Measurements from ENCODE around the gene BORCS6.

BORCS6 gene

DNA sequence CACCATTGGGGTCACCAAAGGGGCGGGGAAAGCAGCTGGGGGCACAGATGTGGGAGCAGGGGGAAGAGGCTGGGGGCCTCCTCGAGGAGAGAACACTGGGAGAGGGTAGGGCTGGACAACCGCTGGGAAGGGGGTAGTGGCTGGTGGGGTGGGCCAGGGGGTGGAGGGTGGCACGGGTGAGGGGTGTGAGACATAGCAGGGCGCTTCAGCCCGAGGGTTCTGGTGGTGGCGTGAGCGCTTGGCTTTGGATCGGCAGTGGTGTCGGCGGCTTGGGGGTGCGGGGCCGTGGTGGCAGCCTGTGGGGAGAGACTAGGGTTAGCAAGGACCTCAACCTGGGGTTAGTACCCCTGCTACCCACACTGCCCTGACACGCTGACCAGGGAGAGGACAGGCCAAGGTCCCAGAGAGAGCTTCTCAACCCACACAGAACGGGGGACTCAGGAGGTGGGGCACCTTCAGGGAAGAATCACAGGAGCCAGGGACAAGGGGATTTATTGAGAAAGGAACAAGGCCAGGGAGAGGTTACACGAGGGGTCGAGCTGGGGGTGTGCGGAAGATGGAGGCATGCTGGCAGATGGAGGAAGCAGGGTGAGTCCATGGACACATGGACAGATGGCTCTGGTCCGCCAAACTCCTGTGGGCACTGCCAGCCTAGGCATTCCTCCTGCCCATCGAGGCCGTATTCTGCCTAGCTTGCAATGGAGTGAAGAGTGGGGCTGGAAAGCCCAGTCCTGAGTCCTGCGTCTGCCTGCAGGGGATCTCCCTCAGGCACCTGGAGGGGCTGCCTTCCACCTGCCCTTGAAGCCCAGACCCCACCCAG is 46.2 kb downstream of the BORCS6 start:
- Histone ChIP-seq H3K27me3 (ENCODE audit: insufficient read depth, poor library complexity, severe bottlenecking) (no peaks in the 10 kb centered on the region), H3K27ac (replicated peaks) (no peak overlapping the region), H3K4me3 (replicated peaks; ENCODE audit: insufficient read depth, low read length) (no peak overlapping the region)
- TF ChIP-seq, protein P1, sequence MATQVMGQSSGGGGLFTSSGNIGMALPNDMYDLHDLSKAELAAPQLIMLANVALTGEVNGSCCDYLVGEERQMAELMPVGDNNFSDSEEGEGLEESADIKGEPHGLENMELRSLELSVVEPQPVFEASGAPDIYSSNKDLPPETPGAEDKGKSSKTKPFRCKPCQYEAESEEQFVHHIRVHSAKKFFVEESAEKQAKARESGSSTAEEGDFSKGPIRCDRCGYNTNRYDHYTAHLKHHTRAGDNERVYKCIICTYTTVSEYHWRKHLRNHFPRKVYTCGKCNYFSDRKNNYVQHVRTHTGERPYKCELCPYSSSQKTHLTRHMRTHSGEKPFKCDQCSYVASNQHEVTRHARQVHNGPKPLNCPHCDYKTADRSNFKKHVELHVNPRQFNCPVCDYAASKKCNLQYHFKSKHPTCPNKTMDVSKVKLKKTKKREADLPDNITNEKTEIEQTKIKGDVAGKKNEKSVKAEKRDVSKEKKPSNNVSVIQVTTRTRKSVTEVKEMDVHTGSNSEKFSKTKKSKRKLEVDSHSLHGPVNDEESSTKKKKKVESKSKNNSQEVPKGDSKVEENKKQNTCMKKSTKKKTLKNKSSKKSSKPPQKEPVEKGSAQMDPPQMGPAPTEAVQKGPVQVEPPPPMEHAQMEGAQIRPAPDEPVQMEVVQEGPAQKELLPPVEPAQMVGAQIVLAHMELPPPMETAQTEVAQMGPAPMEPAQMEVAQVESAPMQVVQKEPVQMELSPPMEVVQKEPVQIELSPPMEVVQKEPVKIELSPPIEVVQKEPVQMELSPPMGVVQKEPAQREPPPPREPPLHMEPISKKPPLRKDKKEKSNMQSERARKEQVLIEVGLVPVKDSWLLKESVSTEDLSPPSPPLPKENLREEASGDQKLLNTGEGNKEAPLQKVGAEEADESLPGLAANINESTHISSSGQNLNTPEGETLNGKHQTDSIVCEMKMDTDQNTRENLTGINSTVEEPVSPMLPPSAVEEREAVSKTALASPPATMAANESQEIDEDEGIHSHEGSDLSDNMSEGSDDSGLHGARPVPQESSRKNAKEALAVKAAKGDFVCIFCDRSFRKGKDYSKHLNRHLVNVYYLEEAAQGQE (IDR thresholded peaks at IDR 0.05; ENCODE audit: insufficient replicate concordance, low read depth), result no peak
- TF ChIP-seq, protein P2, sequence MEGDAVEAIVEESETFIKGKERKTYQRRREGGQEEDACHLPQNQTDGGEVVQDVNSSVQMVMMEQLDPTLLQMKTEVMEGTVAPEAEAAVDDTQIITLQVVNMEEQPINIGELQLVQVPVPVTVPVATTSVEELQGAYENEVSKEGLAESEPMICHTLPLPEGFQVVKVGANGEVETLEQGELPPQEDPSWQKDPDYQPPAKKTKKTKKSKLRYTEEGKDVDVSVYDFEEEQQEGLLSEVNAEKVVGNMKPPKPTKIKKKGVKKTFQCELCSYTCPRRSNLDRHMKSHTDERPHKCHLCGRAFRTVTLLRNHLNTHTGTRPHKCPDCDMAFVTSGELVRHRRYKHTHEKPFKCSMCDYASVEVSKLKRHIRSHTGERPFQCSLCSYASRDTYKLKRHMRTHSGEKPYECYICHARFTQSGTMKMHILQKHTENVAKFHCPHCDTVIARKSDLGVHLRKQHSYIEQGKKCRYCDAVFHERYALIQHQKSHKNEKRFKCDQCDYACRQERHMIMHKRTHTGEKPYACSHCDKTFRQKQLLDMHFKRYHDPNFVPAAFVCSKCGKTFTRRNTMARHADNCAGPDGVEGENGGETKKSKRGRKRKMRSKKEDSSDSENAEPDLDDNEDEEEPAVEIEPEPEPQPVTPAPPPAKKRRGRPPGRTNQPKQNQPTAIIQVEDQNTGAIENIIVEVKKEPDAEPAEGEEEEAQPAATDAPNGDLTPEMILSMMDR (IDR thresholded peaks at IDR 0.05; ENCODE audit: insufficient read depth, low read length), result no peak
- TF ChIP-seq POLR2AphosphoS5 (IDR thresholded peaks at IDR 0.05; ENCODE audit: low read depth) (no peak), SPI1 (IDR thresholded peaks at IDR 0.05; ENCODE audit: borderline replicate concordance, low read depth) (no peak), GABPA (IDR thresholded peaks at IDR 0.05; ENCODE audit: low read depth) (no peak)
- DNase-seq (ENCODE audit: low read depth in 1 of 2, low spot score in 1 of 2), result no peak

DNA sequence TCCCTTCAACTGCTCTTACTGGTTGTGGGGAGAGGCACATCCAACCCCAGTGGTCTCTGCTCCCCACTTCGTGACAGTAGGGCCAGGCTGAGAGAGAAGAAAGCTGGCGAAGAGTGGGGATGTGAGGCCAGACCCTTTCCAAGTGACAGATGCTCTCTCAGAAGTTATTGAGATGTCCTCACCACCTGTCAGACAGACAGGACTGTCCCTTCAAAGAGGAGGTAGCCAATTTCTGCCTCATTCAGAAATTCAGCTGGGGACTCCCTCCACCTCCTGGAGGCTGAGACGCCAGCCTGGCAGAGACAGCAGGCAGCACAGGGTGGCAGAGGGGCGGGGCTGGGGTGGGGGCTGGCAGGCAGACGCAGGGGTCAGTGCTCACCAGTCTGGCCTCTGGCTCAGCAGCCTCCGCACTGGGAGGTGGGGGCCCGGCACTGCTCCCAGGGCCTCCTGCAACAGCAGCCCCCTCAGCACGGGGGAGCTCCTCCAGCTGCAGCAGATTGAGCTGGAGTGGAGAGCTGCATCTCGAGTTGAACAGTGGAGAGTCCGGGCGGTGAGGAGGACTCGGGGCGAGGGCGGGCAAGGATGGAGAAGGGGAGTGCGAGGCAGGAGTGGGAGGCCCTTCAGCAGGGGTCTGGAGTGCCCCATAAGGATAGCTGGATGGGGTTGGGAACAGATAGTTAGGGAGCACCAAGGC is 46.9 kb downstream of the BORCS6 start:
- Histone ChIP-seq H3K4me3 (replicated peaks; ENCODE audit: insufficient read depth, low read length) (no peak overlapping the region), H3K27ac (replicated peaks) (no peak overlapping the region), H3K27me3 (ENCODE audit: insufficient read depth, poor library complexity, severe bottlenecking) (no peaks in the 10 kb centered on the region)
- TF ChIP-seq POLR2AphosphoS5 (IDR thresholded peaks at IDR 0.05; ENCODE audit: low read depth) (no peak), SPI1 (IDR thresholded peaks at IDR 0.05; ENCODE audit: borderline replicate concordance, low read depth) (no peak), GABPA (IDR thresholded peaks at IDR 0.05; ENCODE audit: low read depth) (no peak)
- TF ChIP-seq, protein P1 (IDR thresholded peaks at IDR 0.05; ENCODE audit: insufficient replicate concordance, low read depth), result no peak
- TF ChIP-seq, protein P2 (IDR thresholded peaks at IDR 0.05; ENCODE audit: insufficient read depth, low read length), result no peak
- no peak for DNase-seq (ENCODE audit: low read depth in 1 of 2, low spot score in 1 of 2)

DNA sequence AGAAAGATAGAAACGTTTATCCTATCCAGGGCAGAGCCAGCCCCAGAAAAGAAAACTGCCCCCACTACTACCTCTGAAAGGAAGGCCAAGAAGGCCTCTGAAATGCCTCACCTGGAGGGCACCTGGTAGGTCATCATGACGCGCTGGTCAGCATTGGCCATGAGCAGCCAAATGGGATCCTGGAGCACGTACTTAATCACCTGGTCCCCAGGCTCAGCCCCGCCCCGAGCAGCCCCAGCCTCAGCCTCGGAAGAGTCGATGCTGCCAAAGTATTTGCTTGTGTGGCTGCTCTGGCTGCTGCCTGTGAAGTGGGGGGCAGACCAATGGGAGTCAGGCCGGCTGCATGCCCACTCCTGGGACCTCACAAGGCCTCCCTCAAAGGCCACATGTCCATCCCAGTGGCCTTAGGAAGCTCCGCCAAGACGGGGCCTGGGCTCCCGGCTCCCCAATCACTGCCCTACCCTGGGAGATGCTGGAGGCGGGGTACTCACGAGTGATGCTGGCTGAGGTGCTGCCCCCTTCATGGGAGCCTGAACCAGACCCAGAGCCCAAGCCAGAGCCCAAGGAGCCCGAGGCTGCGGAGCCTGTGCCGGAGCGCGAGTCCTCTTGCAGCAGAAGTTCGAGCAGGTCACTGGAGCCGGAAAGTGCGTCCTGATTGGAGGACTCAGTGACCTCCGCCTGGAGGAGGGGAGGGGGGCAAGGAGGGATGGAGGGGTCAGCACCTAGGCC is 47.7 kb downstream of the BORCS6 start:
- no peak overlapping the region for H3K4me3 ChIP-seq (replicated peaks; ENCODE audit: insufficient read depth, low read length)
- no peaks in the 10 kb centered on the region for H3K27me3 ChIP-seq (ENCODE audit: insufficient read depth, poor library complexity, severe bottlenecking)
- TF ChIP-seq, protein P1 (IDR thresholded peaks at IDR 0.05; ENCODE audit: insufficient replicate concordance, low read depth), result no peak
- TF ChIP-seq POLR2AphosphoS5 (IDR thresholded peaks at IDR 0.05; ENCODE audit: low read depth) (no peak), SPI1 (IDR thresholded peaks at IDR 0.05; ENCODE audit: borderline replicate concordance, low read depth) (no peak)
- DNase-seq (ENCODE audit: low read depth in 1 of 2, low spot score in 1 of 2), result no peak
- no peak overlapping the region for H3K27ac ChIP-seq (replicated peaks)

Data from HL-60 (cell line).